ENCODE data around the gene NEUROG2.

DNA sequence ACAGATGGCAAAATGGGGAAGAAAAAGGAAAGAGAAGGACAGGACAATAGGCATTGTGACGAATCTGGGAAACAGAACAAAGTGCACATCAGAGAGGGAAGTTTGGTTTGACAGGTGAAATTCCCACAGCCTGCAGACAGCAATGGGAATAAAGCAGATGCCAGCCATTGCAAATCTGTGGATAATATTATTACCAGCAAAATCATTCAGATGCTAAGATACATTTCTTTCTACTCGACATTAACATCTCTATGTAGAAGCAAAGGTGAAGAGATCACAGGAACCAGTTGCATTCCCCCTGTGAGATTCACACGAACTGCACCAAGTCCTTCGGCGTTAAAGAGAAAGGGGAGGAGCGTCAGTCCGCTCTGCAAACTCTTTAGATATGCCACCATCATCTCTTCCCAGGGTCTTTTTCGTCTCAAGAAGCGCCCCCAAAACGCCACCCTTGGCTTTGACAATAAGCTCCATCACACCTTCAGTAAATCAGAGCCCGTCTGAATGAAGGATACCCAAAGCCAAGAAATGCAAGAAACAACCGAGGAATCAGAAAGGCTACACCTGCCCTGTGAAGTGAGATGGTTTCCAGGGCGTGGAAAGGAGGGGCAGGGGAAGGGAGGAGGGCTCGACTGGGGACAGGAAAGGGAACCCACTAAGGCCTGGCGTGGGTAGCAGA, 1.9 kb downstream of the NEUROG2 start:
- TF ChIP-seq, protein P1, sequence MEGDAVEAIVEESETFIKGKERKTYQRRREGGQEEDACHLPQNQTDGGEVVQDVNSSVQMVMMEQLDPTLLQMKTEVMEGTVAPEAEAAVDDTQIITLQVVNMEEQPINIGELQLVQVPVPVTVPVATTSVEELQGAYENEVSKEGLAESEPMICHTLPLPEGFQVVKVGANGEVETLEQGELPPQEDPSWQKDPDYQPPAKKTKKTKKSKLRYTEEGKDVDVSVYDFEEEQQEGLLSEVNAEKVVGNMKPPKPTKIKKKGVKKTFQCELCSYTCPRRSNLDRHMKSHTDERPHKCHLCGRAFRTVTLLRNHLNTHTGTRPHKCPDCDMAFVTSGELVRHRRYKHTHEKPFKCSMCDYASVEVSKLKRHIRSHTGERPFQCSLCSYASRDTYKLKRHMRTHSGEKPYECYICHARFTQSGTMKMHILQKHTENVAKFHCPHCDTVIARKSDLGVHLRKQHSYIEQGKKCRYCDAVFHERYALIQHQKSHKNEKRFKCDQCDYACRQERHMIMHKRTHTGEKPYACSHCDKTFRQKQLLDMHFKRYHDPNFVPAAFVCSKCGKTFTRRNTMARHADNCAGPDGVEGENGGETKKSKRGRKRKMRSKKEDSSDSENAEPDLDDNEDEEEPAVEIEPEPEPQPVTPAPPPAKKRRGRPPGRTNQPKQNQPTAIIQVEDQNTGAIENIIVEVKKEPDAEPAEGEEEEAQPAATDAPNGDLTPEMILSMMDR (IDR thresholded peaks at IDR 0.05): no peak
- peak; percentile 78 for TF ChIP-seq EZH2phosphoT487 (IDR thresholded peaks at IDR 0.05)
- TF ChIP-seq EZH2 (IDR thresholded peaks at IDR 0.05): peak; percentile 82
